ENCODE data around the gene FBRS.

FBRS gene

GRCh38 chr16:30644334-30644830, 13.8 kb upstream of the FBRS start:
- DNase-seq (ENCODE audit: low read depth): no peak

- DNase-seq (ENCODE audit: low read depth): no peak
Measured at GRCh38 chr16:30645727-30646126, 12.5 kb upstream of the FBRS start.

- no peak for DNase-seq (ENCODE audit: low read depth)
Measured at GRCh38 chr16:30647274-30647571, 11.0 kb upstream of the FBRS start.

GRCh38 chr16:30649725-30650368, 8.4 kb upstream of the FBRS start:
- DNase-seq (ENCODE audit: low read depth): peak; percentile 20

GRCh38 chr16:30650369-30651123, 7.7 kb upstream of the FBRS start, which contains the start of gene PRR14:
PRR14 (plus strand) TSS chr16:30650960; CDS start chr16:30651646, 686 bp downstream.
- peak; percentile 85 for DNase-seq (ENCODE audit: low read depth)

GRCh38 chr16:30651124-30652004, 6.9 kb upstream of the FBRS start:
- DNase-seq (ENCODE audit: low read depth): peak; percentile 64

GRCh38 chr16:30652005-30652296, 6.3 kb upstream of the FBRS start:
- DNase-seq (ENCODE audit: low read depth): no peak

GRCh38 chr16:30652718-30653117, 5.5 kb upstream of the FBRS start:
- DNase-seq (ENCODE audit: low read depth): no peak

- no peak for DNase-seq (ENCODE audit: low read depth)
Measured at GRCh38 chr16:30654856-30655255, 3.4 kb upstream of the FBRS start.

GRCh38 chr16:30655815-30656347, 2.4 kb upstream of the FBRS start:
- DNase-seq (ENCODE audit: low read depth): no peak

GRCh38 chr16:30656388-30656787, 1.8 kb upstream of the FBRS start:
- no peak for DNase-seq (ENCODE audit: low read depth)

- DNase-seq (ENCODE audit: low read depth): no peak
Measured at GRCh38 chr16:30656974-30657865, 1.0 kb upstream of the FBRS start.

- peak; percentile 43 for DNase-seq (ENCODE audit: low read depth)
Measured at GRCh38 chr16:30658731-30659506, 688 bp downstream of the FBRS start.

GRCh38 chr16:30659507-30660423, 1.5 kb downstream of the FBRS start:
- peak; percentile 31 for DNase-seq (ENCODE audit: low read depth)

- DNase-seq (ENCODE audit: low read depth): no peak
Measured at GRCh38 chr16:30660424-30661261, 2.4 kb downstream of the FBRS start.

- DNase-seq (ENCODE audit: low read depth): no peak
Measured at GRCh38 chr16:30662449-30662848, 4.2 kb downstream of the FBRS start.

- no peak for DNase-seq (ENCODE audit: low read depth)
Measured at GRCh38 chr16:30663038-30663437, 4.8 kb downstream of the FBRS start.

GRCh38 chr16:30663820-30664219, 5.6 kb downstream of the FBRS start:
- DNase-seq (ENCODE audit: low read depth): no peak
